K562 (cell line): ENCODE results near the gene PAK1IP1. TPM values are rescaled to one million over a fixed set of nuclear protein-coding genes. Genes with fewer than 3 reads are reported as not detected.

ENCODE experiments used
- ARID1B ChIP-seq: fragments of 450-650 bp; IDR thresholded peaks from 2 replicates; pipeline ENCODE4 v1.6.1; 2016; ENCODE audit warnings: antibody characterized with exemption, mild to moderate bottlenecking, inconsistent platforms
- CBX5 ChIP-seq: IDR thresholded peaks from 2 replicates; pipeline ENCODE4 v1.6.1; 2014; ENCODE audit warnings: low read depth, borderline replicate concordance
- DDX20 ChIP-seq: fragments of 450-650 bp; IDR thresholded peaks from 2 replicates; pipeline ENCODE4 v1.6.1; 2016; ENCODE audit warnings: missing genetic modification characterization, low read depth, mild to moderate bottlenecking, missing compliant biosample characterization, moderate library complexity
- EWSR1 ChIP-seq: fragments of 450-650 bp; IDR thresholded peaks from 2 replicates; pipeline ENCODE4 v1.6.1; 2018; ENCODE audit warnings: borderline replicate concordance, mild to moderate bottlenecking, low read depth, moderate library complexity; ENCODE audit not compliant: partially characterized antibody
- FOSL1 ChIP-seq: fragments of 200-800 bp; sonication (Bioruptor generic); conservative IDR thresholded peaks from 2 replicates; pipeline ENCODE4 v1.6.1; 2016; ENCODE audit warnings: missing genetic modification characterization, missing compliant biosample characterization
- FOXJ2 ChIP-seq: fragments of 200-800 bp; sonication (Bioruptor generic); IDR thresholded peaks from 2 replicates; pipeline ENCODE4 v1.6.1; 2016; ENCODE audit warnings: missing genetic modification characterization, missing compliant biosample characterization
- HDAC3 ChIP-seq: fragments of 450-650 bp; IDR thresholded peaks from 2 replicates; pipeline ENCODE4 v1.6.1; 2018; ENCODE audit warnings: borderline replicate concordance, mild to moderate bottlenecking, moderate library complexity; ENCODE audit not compliant: partially characterized antibody
- HSF4 ChIP-seq: fragments of 250-450 bp; sonication (Bioruptor Pico); IDR thresholded peaks from 2 replicates; pipeline ENCODE4 v2.1.2; 2022; ENCODE audit warnings: mild to moderate bottlenecking, moderate library complexity, borderline replicate concordance
- KDM5B ChIP-seq: fragments of 200-600 bp; sonication (generic); IDR thresholded peaks from 2 replicates; pipeline ENCODE4 v1.6.1; 2012; ENCODE audit warnings: low read depth, mild to moderate bottlenecking, moderate library complexity, low read length, control low read depth, inconsistent platforms; ENCODE audit not compliant: insufficient replicate concordance
- KLF1 ChIP-seq: fragments of 450-650 bp; IDR thresholded peaks from 2 replicates; pipeline ENCODE4 v1.6.1; 2016; ENCODE audit warnings: missing genetic modification characterization, missing compliant biosample characterization
- LCOR ChIP-seq: sonication (generic); formaldehyde crosslinking; IDR thresholded peaks from 2 replicates; pipeline ENCODE4 v1.8.0; 2022; ENCODE audit warnings: mild to moderate bottlenecking, missing genetic modification reagents
- PHF8 ChIP-seq: fragments of 200-600 bp; sonication (generic); IDR thresholded peaks from 2 replicates; pipeline ENCODE4 v1.6.1; 2012; ENCODE audit warnings: mixed run types, mild to moderate bottlenecking, inconsistent platforms, low read length, moderate library complexity, borderline replicate concordance
- PHTF2 ChIP-seq: fragments of 250-450 bp; sonication (Bioruptor Pico); IDR thresholded peaks from 2 replicates; pipeline ENCODE4 v1.5.0; 2021; ENCODE audit warnings: mild to moderate bottlenecking
- ZFP30 ChIP-seq: fragments of 250-450 bp; sonication (Bioruptor Pico); IDR thresholded peaks from 2 replicates; pipeline ENCODE4 v1.8.0; 2022; ENCODE audit warnings: moderate library complexity, mild to moderate bottlenecking, inconsistent platforms, borderline replicate concordance
- ZFP36 ChIP-seq: fragments of 150-350 bp; IDR thresholded peaks from 2 replicates; pipeline ENCODE4 v1.6.1; 2018; ENCODE audit warnings: low read length, low read depth; ENCODE audit not compliant: partially characterized antibody
- ZNF717 ChIP-seq: fragments of 250-450 bp; sonication (Bioruptor Pico); IDR thresholded peaks from 2 replicates; pipeline ENCODE4 v1.5.0; 2021
- ZZZ3 ChIP-seq: fragments of 450-650 bp; IDR thresholded peaks from 2 replicates; pipeline ENCODE4 v1.6.1; 2016; ENCODE audit warnings: antibody characterized with exemption, mild to moderate bottlenecking, moderate library complexity
- polyA plus RNA-seq, 8 experiments: library from polyadenylated mRNA; depleted of rRNA in 4 of 8; stranded (reverse) in 5 of 8; unstranded in 3 of 8; fragments of >200 nt; fragmentation: Nextera tagmentation in 2 of 8; fragmentation: Illumina TruSeq in 1 of 8; extraction: Ambion mirVana in 2 of 8; extraction: Trizol in 1 of 8; gene quantifications; 2 replicates each; pipeline versions ENCODE4 v1.2.1 to v1.2.3, GENCODE V29; 2011 to 2014; ENCODE audit warnings: inconsistent platforms in 1 of 8, missing spikeins in 1 of 8
- total RNA-seq, 7 experiments: library from RNA; depleted of rRNA in 6 of 7; stranded (reverse); fragments of >200 nt in 6 of 7; fragmentation: Illumina TruSeq in 2 of 7; extraction: Trizol in 2 of 7; gene quantifications; 2 replicates each; pipeline versions ENCODE4 v1.2.1 to v1.2.3, GENCODE V29; 2011 to 2021; ENCODE audit warnings: low replicate concordance in 1 of 7
- TF ChIP-seq, protein P1 (sequence below): sonication (generic); formaldehyde crosslinking; IDR thresholded peaks from 2 replicates; pipeline ENCODE4 v1.8.1; 2023; ENCODE audit warnings: mild to moderate bottlenecking, missing genetic modification reagents
- TF ChIP-seq, protein P2 (sequence below): fragments of 450-650 bp; IDR thresholded peaks from 2 replicates; pipeline ENCODE4 v1.6.1; 2014; ENCODE audit warnings: low read depth, mild to moderate bottlenecking, moderate library complexity, borderline replicate concordance
- TF ChIP-seq, protein P3 (sequence below): fragments of 450-650 bp; IDR thresholded peaks from 2 replicates; pipeline ENCODE4 v1.6.1; 2016; ENCODE audit warnings: borderline replicate concordance
- TF ChIP-seq, protein P4 (sequence below): fragments of 250-450 bp; sonication (Bioruptor Pico); IDR thresholded peaks from 2 replicates; pipeline ENCODE4 v1.5.0; 2021

PAK1IP1 gene
- total and polyA plus RNA-seq, 9 of the 15 experiments (the other 6 are each of a cell fraction or from before 2014, with no cell fraction given), result 50.0 to 200 (median 87.0) TPM

DNA sequence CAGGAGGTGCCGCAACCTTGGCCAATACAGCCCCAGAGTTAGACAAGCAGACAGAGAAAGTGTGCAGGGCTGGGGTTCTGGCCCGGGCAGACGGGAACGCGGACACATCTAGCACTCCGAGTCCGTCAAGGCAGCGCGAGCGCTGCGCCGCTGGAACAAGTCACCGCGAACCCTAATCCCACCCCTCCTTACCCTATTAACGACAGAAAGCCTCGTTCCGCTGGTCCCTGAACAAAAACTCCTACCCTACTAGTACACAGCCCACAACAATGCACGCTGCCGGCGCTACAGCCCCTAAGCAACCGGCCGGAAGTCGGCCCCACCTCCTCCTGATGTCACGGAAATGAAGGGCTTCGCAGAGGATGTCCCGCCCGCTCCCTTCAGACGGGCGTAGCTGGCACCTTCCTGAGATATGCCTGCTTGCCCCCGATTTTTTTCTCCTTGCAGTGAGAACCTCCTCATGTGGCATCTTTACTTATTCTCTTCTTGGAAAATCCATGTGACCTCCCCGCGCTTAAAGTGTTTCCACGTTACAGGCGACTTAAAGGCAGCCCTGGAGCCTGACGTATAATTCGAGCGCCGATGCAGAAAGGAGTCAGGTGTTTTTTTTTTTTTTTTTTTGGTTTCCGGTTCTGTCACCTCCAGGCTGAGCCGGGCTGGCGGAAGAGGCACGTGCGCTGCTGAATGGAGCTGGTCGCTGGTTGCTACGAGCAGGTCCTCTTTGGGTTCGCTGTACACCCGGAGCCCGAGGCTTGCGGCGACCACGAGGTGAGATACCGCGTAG is at the start of gene PAK1IP1, which contains the start of gene C6orf52 (continued):
- TF ChIP-seq, protein P1, sequence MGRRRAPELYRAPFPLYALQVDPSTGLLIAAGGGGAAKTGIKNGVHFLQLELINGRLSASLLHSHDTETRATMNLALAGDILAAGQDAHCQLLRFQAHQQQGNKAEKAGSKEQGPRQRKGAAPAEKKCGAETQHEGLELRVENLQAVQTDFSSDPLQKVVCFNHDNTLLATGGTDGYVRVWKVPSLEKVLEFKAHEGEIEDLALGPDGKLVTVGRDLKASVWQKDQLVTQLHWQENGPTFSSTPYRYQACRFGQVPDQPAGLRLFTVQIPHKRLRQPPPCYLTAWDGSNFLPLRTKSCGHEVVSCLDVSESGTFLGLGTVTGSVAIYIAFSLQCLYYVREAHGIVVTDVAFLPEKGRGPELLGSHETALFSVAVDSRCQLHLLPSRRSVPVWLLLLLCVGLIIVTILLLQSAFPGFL (CRISPR knock-in tag), result no peak
- TF ChIP-seq, protein P2, sequence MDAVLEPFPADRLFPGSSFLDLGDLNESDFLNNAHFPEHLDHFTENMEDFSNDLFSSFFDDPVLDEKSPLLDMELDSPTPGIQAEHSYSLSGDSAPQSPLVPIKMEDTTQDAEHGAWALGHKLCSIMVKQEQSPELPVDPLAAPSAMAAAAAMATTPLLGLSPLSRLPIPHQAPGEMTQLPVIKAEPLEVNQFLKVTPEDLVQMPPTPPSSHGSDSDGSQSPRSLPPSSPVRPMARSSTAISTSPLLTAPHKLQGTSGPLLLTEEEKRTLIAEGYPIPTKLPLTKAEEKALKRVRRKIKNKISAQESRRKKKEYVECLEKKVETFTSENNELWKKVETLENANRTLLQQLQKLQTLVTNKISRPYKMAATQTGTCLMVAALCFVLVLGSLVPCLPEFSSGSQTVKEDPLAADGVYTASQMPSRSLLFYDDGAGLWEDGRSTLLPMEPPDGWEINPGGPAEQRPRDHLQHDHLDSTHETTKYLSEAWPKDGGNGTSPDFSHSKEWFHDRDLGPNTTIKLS, result peak; percentile 82
- TF ChIP-seq, protein P3, sequence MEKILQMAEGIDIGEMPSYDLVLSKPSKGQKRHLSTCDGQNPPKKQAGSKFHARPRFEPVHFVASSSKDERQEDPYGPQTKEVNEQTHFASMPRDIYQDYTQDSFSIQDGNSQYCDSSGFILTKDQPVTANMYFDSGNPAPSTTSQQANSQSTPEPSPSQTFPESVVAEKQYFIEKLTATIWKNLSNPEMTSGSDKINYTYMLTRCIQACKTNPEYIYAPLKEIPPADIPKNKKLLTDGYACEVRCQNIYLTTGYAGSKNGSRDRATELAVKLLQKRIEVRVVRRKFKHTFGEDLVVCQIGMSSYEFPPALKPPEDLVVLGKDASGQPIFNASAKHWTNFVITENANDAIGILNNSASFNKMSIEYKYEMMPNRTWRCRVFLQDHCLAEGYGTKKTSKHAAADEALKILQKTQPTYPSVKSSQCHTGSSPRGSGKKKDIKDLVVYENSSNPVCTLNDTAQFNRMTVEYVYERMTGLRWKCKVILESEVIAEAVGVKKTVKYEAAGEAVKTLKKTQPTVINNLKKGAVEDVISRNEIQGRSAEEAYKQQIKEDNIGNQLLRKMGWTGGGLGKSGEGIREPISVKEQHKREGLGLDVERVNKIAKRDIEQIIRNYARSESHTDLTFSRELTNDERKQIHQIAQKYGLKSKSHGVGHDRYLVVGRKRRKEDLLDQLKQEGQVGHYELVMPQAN, result peak; percentile 99
- peak; percentile 96 for TF ChIP-seq KDM5B
- peak; percentile 50 for TF ChIP-seq ARID1B
- TF ChIP-seq DDX20, result no peak
- TF ChIP-seq LCOR (CRISPR knock-in tag), result peak; percentile 96
- TF ChIP-seq ZFP36, result no peak
- TF ChIP-seq ZZZ3, result peak; percentile 92
- TF ChIP-seq HDAC3, result peak; percentile 79
- no peak for TF ChIP-seq HSF4 (CRISPR knock-in tag)
- TF ChIP-seq FOXJ2 (tag), result peak; percentile 92
- TF ChIP-seq, protein P4, sequence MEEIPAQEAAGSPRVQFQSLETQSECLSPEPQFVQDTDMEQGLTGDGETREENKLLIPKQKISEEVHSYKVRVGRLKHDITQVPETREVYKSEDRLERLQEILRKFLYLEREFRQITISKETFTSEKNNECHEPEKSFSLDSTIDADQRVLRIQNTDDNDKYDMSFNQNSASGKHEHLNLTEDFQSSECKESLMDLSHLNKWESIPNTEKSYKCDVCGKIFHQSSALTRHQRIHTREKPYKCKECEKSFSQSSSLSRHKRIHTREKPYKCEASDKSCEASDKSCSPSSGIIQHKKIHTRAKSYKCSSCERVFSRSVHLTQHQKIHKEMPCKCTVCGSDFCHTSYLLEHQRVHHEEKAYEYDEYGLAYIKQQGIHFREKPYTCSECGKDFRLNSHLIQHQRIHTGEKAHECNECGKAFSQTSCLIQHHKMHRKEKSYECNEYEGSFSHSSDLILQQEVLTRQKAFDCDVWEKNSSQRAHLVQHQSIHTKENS (CRISPR knock-in tag), result no peak
- no peak for TF ChIP-seq EWSR1
- no peak for TF ChIP-seq CBX5
- peak; percentile 78 for TF ChIP-seq FOSL1 (tag)
- TF ChIP-seq PHTF2 (CRISPR knock-in tag), result 0 out of 2 replicates have a peak, but pooled peaks have one; percentile 24
- TF ChIP-seq KLF1 (tag), result peak; percentile 95
- peak; percentile 96 for TF ChIP-seq PHF8
- no peak for TF ChIP-seq ZNF717 (CRISPR knock-in tag)
- no peak for TF ChIP-seq ZFP30 (CRISPR knock-in tag)
